ENCODE data around the gene GMDS.

GMDS gene

GRCh38 chr6:1931817-1932216 lies 313.6 kb downstream of the GMDS start:
- in situ Hi-C loops (cut with MboI; ENCODE audit: low sequenced_read_pairs, unreplicated experiment) = no loop called here
- DNase-seq (ENCODE audit: low spot score) = no peak
- TF ChIP-seq, protein P1, sequence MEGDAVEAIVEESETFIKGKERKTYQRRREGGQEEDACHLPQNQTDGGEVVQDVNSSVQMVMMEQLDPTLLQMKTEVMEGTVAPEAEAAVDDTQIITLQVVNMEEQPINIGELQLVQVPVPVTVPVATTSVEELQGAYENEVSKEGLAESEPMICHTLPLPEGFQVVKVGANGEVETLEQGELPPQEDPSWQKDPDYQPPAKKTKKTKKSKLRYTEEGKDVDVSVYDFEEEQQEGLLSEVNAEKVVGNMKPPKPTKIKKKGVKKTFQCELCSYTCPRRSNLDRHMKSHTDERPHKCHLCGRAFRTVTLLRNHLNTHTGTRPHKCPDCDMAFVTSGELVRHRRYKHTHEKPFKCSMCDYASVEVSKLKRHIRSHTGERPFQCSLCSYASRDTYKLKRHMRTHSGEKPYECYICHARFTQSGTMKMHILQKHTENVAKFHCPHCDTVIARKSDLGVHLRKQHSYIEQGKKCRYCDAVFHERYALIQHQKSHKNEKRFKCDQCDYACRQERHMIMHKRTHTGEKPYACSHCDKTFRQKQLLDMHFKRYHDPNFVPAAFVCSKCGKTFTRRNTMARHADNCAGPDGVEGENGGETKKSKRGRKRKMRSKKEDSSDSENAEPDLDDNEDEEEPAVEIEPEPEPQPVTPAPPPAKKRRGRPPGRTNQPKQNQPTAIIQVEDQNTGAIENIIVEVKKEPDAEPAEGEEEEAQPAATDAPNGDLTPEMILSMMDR (IDR thresholded peaks at IDR 0.05; ENCODE audit: borderline replicate concordance, control extremely low read depth, extremely low read depth, insufficient read depth, missing control alignments) = no peak

GRCh38 chr6:1930356-1930755 lies 315.0 kb downstream of the GMDS start:
- TF ChIP-seq, protein P1 (IDR thresholded peaks at IDR 0.05; ENCODE audit: borderline replicate concordance, control extremely low read depth, extremely low read depth, insufficient read depth, missing control alignments) = no peak
- in situ Hi-C loops (cut with MboI; ENCODE audit: low sequenced_read_pairs, unreplicated experiment) = no loop called here

DNA sequence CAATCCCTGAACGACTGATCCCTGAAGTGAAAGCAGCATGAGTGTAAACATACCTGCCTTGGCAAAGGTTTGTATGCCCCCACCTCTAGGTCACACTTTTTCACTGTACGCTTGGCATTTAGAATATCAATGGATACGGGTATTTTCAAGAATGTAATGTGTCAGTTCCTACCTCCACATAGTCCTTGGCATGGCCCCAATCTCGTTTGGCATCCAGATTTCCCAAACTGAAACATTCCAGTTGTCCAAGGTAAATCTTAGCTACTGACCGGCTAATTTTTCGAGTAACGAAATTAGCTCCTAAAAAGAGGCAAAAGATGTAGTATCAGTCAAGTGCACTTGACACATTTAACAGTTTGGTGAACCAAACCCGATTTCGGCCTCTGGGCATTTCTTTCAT lies 315.5 kb downstream of the GMDS start:
- TF ChIP-seq, protein P1 (IDR thresholded peaks at IDR 0.05; ENCODE audit: borderline replicate concordance, control extremely low read depth, extremely low read depth, insufficient read depth, missing control alignments) = no peak
- in situ Hi-C loops (cut with MboI; ENCODE audit: low sequenced_read_pairs, unreplicated experiment) = no loop called here

More at GRCh38 chr6:1930356-1930755, 315.0 kb downstream of the GMDS start:
- no peak for DNase-seq (ENCODE audit: low spot score)

GRCh38 chr6:1925743-1926430 lies 319.5 kb downstream of the GMDS start:
- no peak for DNase-seq (ENCODE audit: low spot score)
- TF ChIP-seq, protein P1 (IDR thresholded peaks at IDR 0.05; ENCODE audit: borderline replicate concordance, control extremely low read depth, extremely low read depth, insufficient read depth, missing control alignments) = no peak
- in situ Hi-C loops (cut with MboI; ENCODE audit: low sequenced_read_pairs, unreplicated experiment) = no loop called here

More for the DNA sequence above, 315.5 kb downstream of the GMDS start:
- DNase-seq (ENCODE audit: low spot score) = no peak

DNA sequence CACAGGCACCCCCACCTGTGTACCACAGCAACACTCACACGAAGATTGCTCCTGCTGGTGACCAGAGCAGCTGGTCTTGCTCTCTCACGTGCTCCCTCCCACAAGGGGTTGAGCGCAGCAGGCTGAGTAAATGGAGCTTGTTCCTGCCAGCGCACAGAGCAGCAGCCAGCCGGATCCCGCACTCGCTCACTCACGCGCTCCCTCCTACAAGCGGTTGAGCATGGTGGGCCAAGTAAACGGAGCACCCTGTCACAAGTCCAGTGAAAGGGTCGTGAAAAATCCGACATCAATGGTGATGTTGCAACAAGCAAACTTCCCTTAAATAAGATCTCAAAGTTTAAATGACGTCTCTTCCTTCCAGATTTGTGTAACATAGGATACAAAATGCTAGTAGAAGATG lies 322.0 kb downstream of the GMDS start:
- DNase-seq (ENCODE audit: low spot score) = no peak
- in situ Hi-C loops (cut with MboI; ENCODE audit: low sequenced_read_pairs, unreplicated experiment) = no loop called here
- TF ChIP-seq, protein P1 (IDR thresholded peaks at IDR 0.05; ENCODE audit: borderline replicate concordance, control extremely low read depth, extremely low read depth, insufficient read depth, missing control alignments) = no peak

GRCh38 chr6:1917626-1918371 lies 327.6 kb downstream of the GMDS start:
- no peak for DNase-seq (ENCODE audit: low spot score)
- in situ Hi-C loops (cut with MboI; ENCODE audit: low sequenced_read_pairs, unreplicated experiment) = no loop called here
- TF ChIP-seq, protein P1 (IDR thresholded peaks at IDR 0.05; ENCODE audit: borderline replicate concordance, control extremely low read depth, extremely low read depth, insufficient read depth, missing control alignments) = no peak

Measured in GM13976 (cell line).